Heart left ventricle (tissue), 13 donors: ENCODE data around the gene NSD2.

Experiments
- CTCF ChIP-seq, 12 donors: fragments of 200-600 bp; sonication (generic) in 4 of 12; IDR thresholded peaks; one replicate each; pipeline versions ENCODE4 v1.5.0 to v1.8.0; 2018 to 2022; ENCODE audit warnings: antibody characterized with exemption in 12 of 12, mild to moderate bottlenecking in 5 of 12
- POLR2A ChIP-seq, 2 donors: fragments of 450-650 bp; IDR thresholded peaks; one replicate each; pipeline ENCODE4 v1.6.1; 2017; ENCODE audit warnings: antibody characterized with exemption in 2 of 2, mild to moderate bottlenecking in 2 of 2, moderate library complexity in 2 of 2
- donor health status: ischemic (EF 13 %, LVEDD 7.1; RV severe dilation, severe dysfunction).
- donor health status: DM: no; HTN: yes; CAD: no.
- donor health status: DM: no; HTN: no; CAD: no.
- donor health status: ischemic (EF 25% LVEDD 6.9; RV normal size, moderate dysfunction).
- donor health status: ischemic (EF 25% LVEDD 5.7; RV mildly dilated, moderate dysfunction).
- donor health status: ischemic (EF 35%, LVEDD 5.7; RV mildly dilated, moderate dysfunction).
- donor health status: nonischemic (EF 11% LVEDD 7.7; RV severe dilation, severe dysfunction).
- donor health status: DM: yes; HTN: yes; CAD: no.
- donor health status: PGD.
- donor health status: ischemic (EF 29% LVEDD 5.4; RV normal size, mild dysfunction).
- donor health status: nonischemic (EF 23%, LVEDD 6.1; RV moderate dilation, normal function).

- no peak for TF ChIP-seq CTCF (IDR thresholded peaks at IDR 0.05)
- TF ChIP-seq POLR2A (IDR thresholded peaks at IDR 0.05), result no peak
Observed at GRCh38 chr4:1933700-1934099, 62.5 kb downstream of the NSD2 start.
